Muscle of leg (tissue), 11 donors: ENCODE measurements around the gene HNRNPUL2. TPM values are rescaled to one million over a fixed set of nuclear protein-coding genes. Genes with fewer than 3 reads are reported as not detected.
"Not testable (repeated sequence)": the region's sequence is repeated elsewhere in the genome, so short reads cannot be mapped to it uniquely, and the experiment has no call there.

Source experiments
- DNase-seq: peaks from one replicate; pipeline ENCODE4 v3.0.0; 2013
- H3K27ac ChIP-seq: one replicate; pipeline ENCODE4 v1.5.1; 2013; ENCODE audit warnings: mild to moderate bottlenecking, low read length, control low read depth
- H3K27me3 ChIP-seq: one replicate; pipeline ENCODE4 v1.6.1; 2013; ENCODE audit warnings: low read length; ENCODE audit not compliant: control insufficient read depth, insufficient read depth
- H3K36me3 ChIP-seq: one replicate; pipeline ENCODE4 v1.6.1; 2013; ENCODE audit warnings: low read length; ENCODE audit not compliant: control insufficient read depth, insufficient read depth
- H3K4me1 ChIP-seq: one replicate; pipeline ENCODE4 v1.6.1; 2013; ENCODE audit warnings: low read length; ENCODE audit not compliant: control insufficient read depth, insufficient read depth
- H3K4me3 ChIP-seq: one replicate; pipeline ENCODE4 v1.5.1; 2013; ENCODE audit warnings: low read length, control low read depth
- H3K9me3 ChIP-seq: replicated peaks from 2 replicates; pipeline ENCODE4 v1.6.1; 2013; ENCODE audit warnings: low read depth, low read length; ENCODE audit not compliant: control insufficient read depth
- WGBS: methylation state at CpG from one replicate; pipeline ENCODE4 v1.1.5; 2013; ENCODE audit warnings: missing lambda C conversion rate; ENCODE audit not compliant: insufficient coverage; 5-methylcytosine and 5-hydroxymethylcytosine counted together
- polyA plus RNA-seq, 8 donors: library from polyadenylated mRNA; unstranded; fragments of 120-200 nt; gene quantifications; one replicate each; pipeline versions ENCODE4 v1.2.1 to v1.2.3, GENCODE V29; 2013; ENCODE audit warnings: inconsistent platforms in 1 of 8, low replicate concordance in 1 of 8; ENCODE audit not compliant: insufficient read length in 8 of 8, insufficient read depth in 1 of 8
- total RNA-seq: library from RNA; stranded (reverse); fragments of 120-200 nt; gene quantifications from one replicate; pipeline ENCODE4 v1.2.4, GENCODE V29; 2013

Gene HNRNPUL2
- total and polyA plus RNA-seq, 9 donors: 8.6 to 67.5 (median 48.2) TPM

DNA sequence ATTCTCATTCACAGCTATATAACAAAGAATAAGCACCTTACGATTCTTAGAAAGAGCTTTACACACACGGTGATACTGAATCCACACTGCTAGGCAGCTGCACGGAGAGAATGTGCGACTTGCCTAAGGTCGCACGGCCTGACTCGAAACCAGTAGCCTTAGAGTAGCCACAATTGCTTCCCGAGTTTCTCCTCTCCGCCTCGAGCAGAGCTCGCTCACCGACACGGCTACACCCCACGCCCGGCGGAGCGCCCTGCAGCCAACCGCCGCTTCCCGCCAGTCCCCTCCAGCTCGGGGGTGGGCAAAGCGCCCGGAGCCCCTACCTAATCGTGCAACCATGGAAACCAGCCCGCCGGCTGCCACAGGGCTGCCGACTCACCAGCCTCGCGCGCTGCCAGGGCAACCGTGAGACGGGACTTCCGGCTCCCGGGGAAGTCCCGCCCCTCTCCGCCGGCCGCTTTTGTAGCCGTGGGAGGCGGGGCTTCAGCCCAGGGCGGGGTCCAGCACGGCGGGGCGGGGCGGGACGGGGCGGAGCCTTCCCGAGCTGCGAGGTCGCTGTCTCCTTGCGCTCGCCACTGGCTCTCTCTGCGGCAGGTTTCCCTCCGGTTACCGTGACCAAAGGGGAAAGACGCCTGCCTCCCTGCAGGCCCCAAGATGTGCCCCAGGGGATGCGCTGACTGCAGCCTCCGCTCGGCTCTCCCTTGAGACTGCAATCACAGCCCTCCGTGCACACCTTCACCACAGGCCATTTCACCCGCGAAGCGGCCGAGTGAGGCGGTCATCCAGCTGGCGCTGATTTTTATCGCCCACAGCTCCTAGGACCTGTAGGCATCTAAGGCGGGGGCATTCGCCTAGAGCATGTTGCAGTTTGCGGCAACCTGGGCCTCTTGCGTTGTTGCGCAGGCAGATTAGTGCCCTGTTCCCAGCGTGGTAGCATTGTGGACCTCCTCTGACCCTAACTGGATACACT is 21.1 kb downstream of the HNRNPUL2 start:
- DNase-seq: peak; percentile 95
- WGBS: 3% methylated on average over 73 of the region's 73 CpGs
- Histone ChIP-seq H3K9me3 (no peaks in the 10 kb centered on the region), H3K27ac (peak overlapping the region; percentile 89), H3K4me1 (peaks cover 43% of the 10 kb centered on the region), H3K4me3 (peak overlapping the region; percentile 92), H3K27me3 (no peaks in the 10 kb centered on the region), H3K36me3 (peaks cover 28% of the 10 kb centered on the region)

DNA sequence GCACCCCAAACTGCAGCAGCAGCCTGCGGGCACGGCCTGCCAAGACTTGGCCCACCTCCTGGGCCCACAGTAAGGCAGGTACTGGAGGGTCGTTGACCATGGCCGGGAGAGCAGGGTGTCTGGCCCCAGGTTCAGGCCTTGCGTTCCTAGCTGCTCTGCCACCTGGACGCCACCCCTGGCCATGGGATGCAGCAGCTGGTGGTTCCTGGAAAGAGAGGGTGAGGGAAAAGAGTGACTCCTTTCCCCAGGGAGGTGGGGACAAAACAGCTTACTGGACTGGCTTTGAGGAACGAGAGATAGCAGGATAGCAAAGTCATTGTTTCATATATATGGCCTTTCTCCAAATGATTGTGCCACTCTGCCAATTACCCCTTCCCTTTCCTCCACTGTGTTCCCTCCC is 21.8 kb downstream of the HNRNPUL2 start:
- DNase-seq: no peak
- Histone ChIP-seq H3K9me3 (no peaks in the 10 kb centered on the region), H3K4me1 (peaks cover 41% of the 10 kb centered on the region), H3K4me3 (peak overlapping the region; percentile 92), H3K27me3 (no peaks in the 10 kb centered on the region), H3K27ac (peak overlapping the region; percentile 89), H3K36me3 (peaks cover 27% of the 10 kb centered on the region)
- 66% methylated on average over 5 of the region's 7 CpGs for WGBS

GRCh38 chr11:62703921-62704320 is 23.3 kb downstream of the HNRNPUL2 start:
- H3K4me3 ChIP-seq, H3K27me3 ChIP-seq, DNase-seq, H3K27ac ChIP-seq, H3K9me3 ChIP-seq: not testable (repeated sequence)
- WGBS: 100% methylated on average over 1 of the region's 4 CpGs
- peaks cover 33% of the 10 kb centered on the region for H3K4me1 ChIP-seq
- H3K36me3 ChIP-seq: peaks cover 26% of the 10 kb centered on the region

GRCh38 chr11:62702246-62702645 is 25.0 kb downstream of the HNRNPUL2 start:
- H3K9me3 ChIP-seq: no peaks in the 10 kb centered on the region
- 100% methylated on average over 3 of the region's 11 CpGs for WGBS

DNA sequence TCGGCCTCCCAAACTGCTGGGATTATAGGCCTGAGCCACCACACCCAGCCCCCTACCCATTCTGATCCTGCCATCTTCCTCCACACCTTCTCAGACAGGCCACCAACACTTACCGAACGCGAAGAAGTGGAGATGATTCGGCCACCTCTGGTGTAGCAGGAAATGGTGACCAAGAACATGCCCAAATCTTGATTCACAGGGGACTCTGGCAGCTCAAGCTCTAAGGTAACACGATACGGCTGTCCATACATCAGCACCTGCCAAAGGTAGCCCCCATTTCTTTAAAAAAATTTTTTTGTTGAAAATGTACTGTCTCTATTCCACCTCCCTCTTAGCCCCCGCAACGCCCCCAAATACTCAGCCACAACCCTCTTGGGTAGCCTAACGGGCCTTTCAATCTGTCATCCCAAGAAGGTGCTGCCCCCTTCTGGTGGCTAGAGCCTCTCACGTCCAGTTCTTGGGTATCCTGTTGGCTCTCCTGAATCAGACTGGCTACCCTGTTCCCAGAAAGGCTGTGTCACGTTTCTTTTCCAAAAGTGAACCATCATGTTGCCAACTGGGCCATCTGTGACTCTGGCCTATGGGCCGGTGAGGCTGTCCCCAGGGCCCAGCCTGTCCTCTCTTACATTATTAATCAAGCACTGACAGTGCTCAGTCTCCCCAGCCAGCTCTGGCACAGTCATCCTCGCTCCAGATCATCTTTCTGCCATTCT is 32.6 kb downstream of the HNRNPUL2 start:
- Histone ChIP-seq H3K4me3 (no peak overlapping the region), H3K4me1 (peaks cover 18% of the 10 kb centered on the region), H3K9me3 (no peaks in the 10 kb centered on the region), H3K27me3 (no peaks in the 10 kb centered on the region), H3K36me3 (peaks cover 44% of the 10 kb centered on the region), H3K27ac (no peak overlapping the region)
- 37% methylated on average over 13 of the region's 14 CpGs for WGBS
- DNase-seq: peak; percentile 89

More at GRCh38 chr11:62702246-62702645, 25.0 kb downstream of the HNRNPUL2 start:
- no peak for DNase-seq
- Histone ChIP-seq H3K36me3 (peaks cover 24% of the 10 kb centered on the region), H3K4me3 (no peak overlapping the region), H3K27me3 (no peaks in the 10 kb centered on the region), H3K27ac (no peak overlapping the region), H3K4me1 (peaks cover 21% of the 10 kb centered on the region)

GRCh38 chr11:62693624-62694023 is 33.6 kb downstream of the HNRNPUL2 start:
- peaks cover 44% of the 10 kb centered on the region for H3K36me3 ChIP-seq
- not testable (repeated sequence) for H3K27me3 ChIP-seq, H3K9me3 ChIP-seq, H3K4me3 ChIP-seq, H3K27ac ChIP-seq, DNase-seq
- WGBS: no CpG with 5 or more reads among the region's 4 CpGs
- peaks cover 28% of the 10 kb centered on the region for H3K4me1 ChIP-seq

GRCh38 chr11:62689421-62690183 is 37.7 kb downstream of the HNRNPUL2 start, which contains the start of gene LRRN4CL:
Gene LRRN4CL, minus strand, starts transcription at chr11:62689530. Its CDS starts 1,022 bp downstream, at chr11:62688508.
- Histone ChIP-seq H3K27me3 (peaks cover 7% of the 10 kb centered on the region), H3K27ac (peak within 1 kb of the TSS; percentile 96), H3K36me3 (peaks cover 38% of the 10 kb centered on the region), H3K9me3 (no peaks in the 10 kb centered on the region), H3K4me1 (peaks cover 36% of the 10 kb centered on the region), H3K4me3 (peak within 1 kb of the TSS; percentile 46)
- WGBS: 8% methylated on average over 2 of the region's 11 CpGs
- peak; percentile 97 for DNase-seq

DNA sequence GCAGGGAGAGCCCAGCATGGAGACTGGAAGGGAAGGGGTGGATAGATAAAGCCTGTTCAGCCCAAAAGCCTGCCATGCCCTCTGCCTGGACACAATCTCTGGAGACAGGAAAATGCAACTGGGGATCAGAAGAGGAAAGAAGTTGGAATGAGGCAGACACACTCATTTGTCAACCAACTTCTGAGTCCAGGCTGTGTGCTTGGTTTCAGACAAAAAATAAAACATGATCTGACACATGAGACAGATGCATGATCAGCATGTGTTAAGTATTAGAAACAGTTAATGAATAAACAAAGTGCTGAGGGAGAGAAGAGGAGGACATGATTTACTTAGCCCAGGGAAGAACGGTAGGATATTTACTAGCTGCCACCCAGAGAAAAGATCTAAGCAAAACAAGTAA is 38.8 kb downstream of the HNRNPUL2 start:
- no CpG with 5 or more reads among the region's 1 CpG for WGBS
- Histone ChIP-seq H3K27me3 (peaks cover 7% of the 10 kb centered on the region), H3K4me1 (peaks cover 36% of the 10 kb centered on the region), H3K36me3 (peaks cover 30% of the 10 kb centered on the region), H3K27ac (peak overlapping the region; percentile 96), H3K9me3 (no peaks in the 10 kb centered on the region), H3K4me3 (peak overlapping the region; percentile 46)
- DNase-seq: no peak

- Histone ChIP-seq H3K27me3 (peaks cover 7% of the 10 kb centered on the region), H3K4me3 (peak overlapping the region; percentile 46), H3K9me3 (no peaks in the 10 kb centered on the region), H3K27ac (peak overlapping the region; percentile 96), H3K36me3 (peaks cover 24% of the 10 kb centered on the region), H3K4me1 (peaks cover 36% of the 10 kb centered on the region)
- WGBS: 19% methylated on average over 74 of the region's 74 CpGs
- DNase-seq: no peak
These were observed 39.5 kb downstream of the HNRNPUL2 start for GRCh38 chr11:62687508-62688396.
